ENCODE measurements around the gene DNHD1.

DNA sequence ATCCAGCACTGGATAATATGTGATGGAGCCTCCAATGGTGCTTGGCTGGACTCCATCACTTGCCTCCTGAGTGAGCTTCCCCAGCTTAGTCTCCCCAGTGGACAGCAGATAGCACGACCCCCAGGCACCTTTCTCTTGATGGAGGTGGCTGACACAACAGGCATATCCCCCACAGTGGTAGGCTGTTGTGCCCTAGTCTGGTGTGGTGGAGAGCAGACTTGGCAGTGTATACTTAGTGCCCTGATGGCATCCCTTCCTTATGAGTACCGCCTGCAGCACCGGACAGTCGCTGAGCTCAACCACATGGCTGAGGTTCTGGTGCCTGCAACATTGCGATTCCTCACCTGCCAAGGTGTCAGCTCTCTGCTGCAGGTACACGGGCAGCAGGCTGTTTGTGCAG, 50.1 kb downstream of the DNHD1 start:
- TF ChIP-seq, protein P1, sequence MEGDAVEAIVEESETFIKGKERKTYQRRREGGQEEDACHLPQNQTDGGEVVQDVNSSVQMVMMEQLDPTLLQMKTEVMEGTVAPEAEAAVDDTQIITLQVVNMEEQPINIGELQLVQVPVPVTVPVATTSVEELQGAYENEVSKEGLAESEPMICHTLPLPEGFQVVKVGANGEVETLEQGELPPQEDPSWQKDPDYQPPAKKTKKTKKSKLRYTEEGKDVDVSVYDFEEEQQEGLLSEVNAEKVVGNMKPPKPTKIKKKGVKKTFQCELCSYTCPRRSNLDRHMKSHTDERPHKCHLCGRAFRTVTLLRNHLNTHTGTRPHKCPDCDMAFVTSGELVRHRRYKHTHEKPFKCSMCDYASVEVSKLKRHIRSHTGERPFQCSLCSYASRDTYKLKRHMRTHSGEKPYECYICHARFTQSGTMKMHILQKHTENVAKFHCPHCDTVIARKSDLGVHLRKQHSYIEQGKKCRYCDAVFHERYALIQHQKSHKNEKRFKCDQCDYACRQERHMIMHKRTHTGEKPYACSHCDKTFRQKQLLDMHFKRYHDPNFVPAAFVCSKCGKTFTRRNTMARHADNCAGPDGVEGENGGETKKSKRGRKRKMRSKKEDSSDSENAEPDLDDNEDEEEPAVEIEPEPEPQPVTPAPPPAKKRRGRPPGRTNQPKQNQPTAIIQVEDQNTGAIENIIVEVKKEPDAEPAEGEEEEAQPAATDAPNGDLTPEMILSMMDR (conservative IDR thresholded peaks at IDR 0.05) = no peak
- TF ChIP-seq EZH2 (IDR thresholded peaks at IDR 0.05; ENCODE audit: low read depth) = no peak

All from PC-9 (cell line).